ENCODE measurements around the gene PKHD1.

Gene PKHD1

GRCh38 chr6:51702851-51703250 is 384.6 kb downstream of the PKHD1 start:
- no peak for TF ChIP-seq CTCF (IDR thresholded peaks at IDR 0.05; ENCODE audit: borderline replicate concordance, insufficient read depth, low read depth, low read length)
- no peak overlapping the region for H3K4me3 ChIP-seq (ENCODE audit: low read depth, low read length)

GRCh38 chr6:51684603-51685002 is 402.8 kb downstream of the PKHD1 start:
- TF ChIP-seq CTCF (IDR thresholded peaks at IDR 0.05; ENCODE audit: borderline replicate concordance, insufficient read depth, low read depth, low read length): no peak
- H3K4me3 ChIP-seq (ENCODE audit: low read depth, low read length): no peak overlapping the region

- H3K4me3 ChIP-seq (ENCODE audit: low read depth, low read length): no peak overlapping the region
- TF ChIP-seq CTCF (IDR thresholded peaks at IDR 0.05; ENCODE audit: borderline replicate concordance, insufficient read depth, low read depth, low read length): 0 out of 2 replicates have a peak, but pooled peaks have one; percentile 7
These were observed 403.4 kb downstream of the PKHD1 start for GRCh38 chr6:51684038-51684437.

- no peak overlapping the region for H3K4me3 ChIP-seq (ENCODE audit: low read depth, low read length)
- TF ChIP-seq CTCF (IDR thresholded peaks at IDR 0.05; ENCODE audit: borderline replicate concordance, insufficient read depth, low read depth, low read length): no peak
These were observed 408.4 kb downstream of the PKHD1 start for GRCh38 chr6:51678905-51679620.

- H3K4me3 ChIP-seq (ENCODE audit: low read depth, low read length): no peak overlapping the region
- TF ChIP-seq CTCF (IDR thresholded peaks at IDR 0.05; ENCODE audit: borderline replicate concordance, insufficient read depth, low read depth, low read length): no peak
These were observed 409.1 kb downstream of the PKHD1 start for GRCh38 chr6:51678274-51678673.

GRCh38 chr6:51675922-51676275 is 411.5 kb downstream of the PKHD1 start:
- no peak overlapping the region for H3K4me3 ChIP-seq (ENCODE audit: low read depth, low read length)
- TF ChIP-seq CTCF (IDR thresholded peaks at IDR 0.05; ENCODE audit: borderline replicate concordance, insufficient read depth, low read depth, low read length): no peak
